B cell (primary cell): ENCODE data around the gene SERPINB1.

Source experiments
- CTCF ChIP-seq: fragments of 200-600 bp; IDR thresholded peaks from one replicate; pipeline ENCODE4 v1.8.0; 2022; ENCODE audit warnings: antibody characterized with exemption, mild to moderate bottlenecking
- EZH2 ChIP-seq: IDR thresholded peaks from 2 replicates; pipeline ENCODE4 v1.6.1; 2012; ENCODE audit warnings: borderline replicate concordance, low read depth, mild to moderate bottlenecking, moderate library complexity, low read length; ENCODE audit not compliant: insufficient read depth, poor library complexity, severe bottlenecking

GRCh38 chr6:2871102-2871501, 29.4 kb upstream of the SERPINB1 start:
- TF ChIP-seq CTCF (no peak), EZH2 (no peak)
